PC-3 (cell line): ENCODE results near the gene SLC38A5.

Source experiments
- CTCF ChIP-seq: fragments of 300-600 bp; sonication (generic); conservative IDR thresholded peaks from 2 replicates; pipeline ENCODE4 v1.5.1; 2017; ENCODE audit warnings: antibody characterized with exemption, low read depth, mild to moderate bottlenecking, low read length
- EZH2 ChIP-seq: fragments of 300-600 bp; sonication (generic); IDR thresholded peaks from one replicate; pipeline ENCODE4 v1.6.1; 2017; ENCODE audit warnings: antibody characterized with exemption, mild to moderate bottlenecking, low read length; ENCODE audit not compliant: unreplicated experiment

- no peak for TF ChIP-seq EZH2
- TF ChIP-seq CTCF, result no peak
These were observed 42.4 kb upstream of the SLC38A5 start for GRCh38 chrX:48512371-48512935.
